HFF-Myc (cell line): ENCODE measurements around the gene ASB18.

Experiments
- DNase-seq: peaks from one replicate; pipeline ENCODE4 v3.0.0-alpha.2; 2011; ENCODE audit warnings: low read depth; ENCODE audit errors: extremely low read depth
- H3K4me3 ChIP-seq: replicated peaks from 2 replicates; pipeline ENCODE4 v1.5.1; 2011; ENCODE audit warnings: low read depth, mild to moderate bottlenecking, control low read depth, low read length
- CTCF ChIP-seq: IDR thresholded peaks from 2 replicates; pipeline ENCODE4 v1.5.1; 2012; ENCODE audit warnings: mild to moderate bottlenecking, low read depth, low read length, control low read depth; ENCODE audit errors: missing control alignments

The ASB18 gene

GRCh38 chr2:236305964-236306605, 41.9 kb upstream of the ASB18 start:
- no peak for DNase-seq
- TF ChIP-seq CTCF, result no peak
- H3K4me3 ChIP-seq, result no peak overlapping the region

GRCh38 chr2:236305531-236305930, 41.3 kb upstream of the ASB18 start:
- H3K4me3 ChIP-seq, result no peak overlapping the region
- no peak for TF ChIP-seq CTCF
- no peak for DNase-seq

- no peak for DNase-seq
- TF ChIP-seq CTCF, result no peak
- H3K4me3 ChIP-seq, result no peak overlapping the region
Observed at GRCh38 chr2:236303935-236304334, 39.7 kb upstream of the ASB18 start.

- TF ChIP-seq CTCF, result no peak
- DNase-seq, result no peak
- H3K4me3 ChIP-seq, result no peak overlapping the region
Observed at GRCh38 chr2:236302555-236302954, 38.3 kb upstream of the ASB18 start.

GRCh38 chr2:236298924-236299475, 34.8 kb upstream of the ASB18 start:
- no peak for DNase-seq
- TF ChIP-seq CTCF, result no peak
- H3K4me3 ChIP-seq, result no peak overlapping the region

GRCh38 chr2:236295481-236295880, 31.3 kb upstream of the ASB18 start:
- no peak for DNase-seq
- no peak overlapping the region for H3K4me3 ChIP-seq
- TF ChIP-seq CTCF, result no peak

GRCh38 chr2:236294647-236295046, 30.4 kb upstream of the ASB18 start:
- no peak for DNase-seq
- no peak for TF ChIP-seq CTCF
- no peak overlapping the region for H3K4me3 ChIP-seq
